Mononuclear cell (primary cell): Measurements from ENCODE around the gene PNPLA6. TPM values are rescaled to one million over a fixed set of nuclear protein-coding genes. Genes with fewer than 3 reads are reported as not detected.
"Not testable (repeated sequence)": the region's sequence is repeated elsewhere in the genome, so short reads cannot be mapped to it uniquely, and the experiment has no call there.

Experiments
- H3K27me3 ChIP-seq: 2 replicates; pipeline ENCODE4 v1.6.0; 2011; ENCODE audit warnings: low read length, control low read depth; ENCODE audit not compliant: insufficient read depth
- H3K4me1 ChIP-seq: 2 replicates; pipeline ENCODE4 v1.5.1; 2011; ENCODE audit warnings: mild to moderate bottlenecking, low read length, control low read depth; ENCODE audit not compliant: insufficient read depth
- H3K4me3 ChIP-seq: 2 replicates; pipeline ENCODE4 v1.5.1; 2011; ENCODE audit warnings: mild to moderate bottlenecking, low read length, moderate library complexity
- H3K9me3 ChIP-seq: 2 replicates; pipeline ENCODE4 v1.5.1; 2011; ENCODE audit warnings: low read depth, mild to moderate bottlenecking, control low read depth, low read length
- total RNA-seq: library from RNA; depleted of rRNA; stranded (reverse); fragments of >200 nt; gene quantifications from one replicate; pipeline ENCODE4 v1.2.3, GENCODE V29; 2012

Gene PNPLA6
- total RNA-seq, 1 donor = 54.3 TPM

DNA sequence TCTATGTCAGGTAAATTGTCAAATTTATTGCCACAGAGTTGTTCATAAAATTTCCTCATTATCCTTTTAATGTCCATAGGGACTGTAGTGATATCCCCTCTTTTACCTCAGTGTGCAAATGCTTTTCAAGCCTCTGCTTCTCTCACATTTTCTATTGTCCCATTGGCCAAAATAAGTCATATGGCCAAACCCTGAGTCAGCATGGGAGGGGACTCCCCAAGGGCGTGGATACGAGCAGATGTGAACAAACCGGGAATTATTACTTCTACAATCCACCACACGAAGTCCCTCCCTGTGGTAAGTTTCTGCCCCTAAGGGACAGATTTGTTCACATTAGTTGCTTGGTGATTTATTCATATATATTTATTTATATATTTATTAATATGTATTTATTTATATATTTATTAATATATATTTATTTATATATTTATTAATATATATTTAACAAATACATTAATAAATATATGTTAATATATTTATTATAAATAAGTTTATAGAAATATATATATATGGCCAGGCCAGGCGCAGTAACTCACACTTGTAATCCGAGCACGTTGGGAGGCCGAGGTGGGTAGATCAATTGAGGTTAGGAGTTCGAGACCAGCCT is 40.0 kb downstream of the PNPLA6 start:
- Histone ChIP-seq H3K9me3 (no peaks in the 10 kb centered on the region), H3K27me3 (no peaks in the 10 kb centered on the region), H3K4me1 (no peaks in the 10 kb centered on the region), H3K4me3 (no peak overlapping the region)

DNA sequence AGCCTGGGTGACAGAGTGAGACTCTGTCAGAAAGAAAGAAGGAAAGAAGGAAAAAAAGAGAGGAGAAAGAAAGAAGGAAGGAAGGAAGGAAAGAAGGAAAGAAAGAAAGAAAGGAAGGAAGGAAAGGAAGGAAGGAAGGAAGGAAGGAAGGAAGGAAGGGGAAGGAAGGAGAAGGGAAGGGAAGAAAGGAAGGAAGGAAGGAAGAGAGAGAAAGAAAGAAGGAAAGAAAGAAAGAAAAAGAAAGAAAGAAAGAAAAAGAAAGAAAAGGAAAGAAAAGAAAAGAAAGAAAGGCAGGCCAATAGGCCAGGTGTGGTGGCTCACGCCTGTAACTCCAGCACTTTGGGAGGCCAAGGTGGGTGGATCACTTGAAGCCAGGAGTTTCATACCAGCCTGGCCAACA is 41.9 kb downstream of the PNPLA6 start:
- not testable (repeated sequence) for H3K4me1 ChIP-seq, H3K4me3 ChIP-seq, H3K27me3 ChIP-seq, H3K9me3 ChIP-seq

DNA sequence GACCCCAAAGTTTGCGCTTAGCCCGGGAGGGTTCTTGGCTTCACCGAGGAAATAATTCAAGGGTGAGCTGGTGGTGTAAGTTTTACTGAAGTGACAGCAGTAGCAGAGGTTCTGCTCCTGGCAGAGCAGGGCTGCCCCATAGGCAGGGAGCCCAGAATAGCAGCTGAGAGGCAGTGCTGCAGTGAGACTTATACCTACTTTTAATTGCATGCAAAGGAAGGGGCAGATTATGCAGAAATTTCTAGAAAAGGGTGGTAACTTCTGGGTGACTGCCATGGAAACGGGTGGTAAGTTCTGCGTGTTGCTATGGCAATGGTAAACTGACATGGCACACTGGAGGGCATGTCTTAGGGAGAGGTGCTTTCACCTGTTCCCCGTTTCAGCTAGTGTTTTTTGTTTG is 42.6 kb downstream of the PNPLA6 start:
- H3K27me3 ChIP-seq = no peaks in the 10 kb centered on the region
- H3K4me1 ChIP-seq = no peaks in the 10 kb centered on the region
- no peaks in the 10 kb centered on the region for H3K9me3 ChIP-seq
- no peak overlapping the region for H3K4me3 ChIP-seq

DNA sequence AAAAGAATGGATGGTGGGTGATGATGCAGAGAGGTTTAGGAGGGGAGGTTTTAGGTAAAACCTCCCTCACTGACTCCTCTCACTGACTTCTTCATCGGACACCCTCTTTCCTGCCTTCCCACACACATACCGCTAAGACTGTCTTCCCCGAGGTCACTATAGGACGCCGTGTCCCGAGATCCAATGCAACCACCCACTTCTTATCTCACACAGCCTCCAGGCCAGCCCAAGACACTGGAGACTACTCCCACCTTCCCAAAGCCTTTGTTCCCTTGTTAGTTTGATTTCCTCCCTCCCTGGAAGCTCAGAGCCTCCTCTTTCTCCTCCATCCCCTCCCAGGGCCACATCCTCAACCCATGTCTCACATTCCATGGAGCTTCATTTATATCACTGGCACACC is 43.7 kb downstream of the PNPLA6 start:
- Histone ChIP-seq H3K9me3 (no peaks in the 10 kb centered on the region), H3K4me3 (no peak overlapping the region), H3K4me1 (no peaks in the 10 kb centered on the region), H3K27me3 (no peaks in the 10 kb centered on the region)

DNA sequence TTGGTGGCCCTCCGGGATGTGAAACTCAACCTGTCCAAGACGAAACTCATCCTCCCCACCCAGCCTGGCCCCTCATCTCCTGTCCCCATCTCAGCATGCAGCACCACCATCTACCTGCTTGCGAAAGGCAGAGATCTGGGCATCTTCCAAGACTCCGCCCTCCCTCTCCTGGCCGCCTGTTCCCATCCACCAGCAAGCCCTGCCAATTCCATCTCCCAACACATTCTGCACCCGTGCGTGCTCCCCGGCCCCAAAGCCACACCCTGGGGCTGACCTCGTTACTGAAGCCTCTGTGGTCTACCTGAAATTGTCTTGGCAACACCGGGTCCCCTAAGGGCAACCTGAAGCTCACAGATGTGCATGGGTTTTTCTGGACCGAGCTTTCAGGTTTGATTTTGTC is 46.9 kb downstream of the PNPLA6 start:
- Histone ChIP-seq H3K4me1 (no peaks in the 10 kb centered on the region), H3K9me3 (no peaks in the 10 kb centered on the region), H3K4me3 (no peak overlapping the region), H3K27me3 (no peaks in the 10 kb centered on the region)

DNA sequence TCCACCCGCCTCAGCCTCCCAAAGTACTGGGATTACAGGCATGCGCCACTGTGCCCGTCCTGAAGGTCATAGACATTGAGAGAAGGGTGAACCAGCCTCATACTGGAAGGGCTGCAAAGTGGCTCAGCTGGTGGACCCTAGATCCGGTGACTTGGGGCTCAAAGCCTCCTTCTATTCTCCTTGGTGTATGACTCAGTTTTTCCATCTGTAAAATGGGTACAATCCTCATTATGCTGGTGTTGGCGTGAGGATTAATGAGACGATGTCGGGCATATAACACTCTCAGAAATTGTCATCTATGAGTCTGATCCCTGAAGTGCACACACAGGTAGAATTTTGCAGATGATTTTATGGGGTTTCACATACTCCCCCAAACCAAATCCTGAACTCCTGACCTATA is 54.3 kb downstream of the PNPLA6 start:
- Histone ChIP-seq H3K4me1 (no peaks in the 10 kb centered on the region), H3K27me3 (peaks cover 10% of the 10 kb centered on the region), H3K4me3 (no peak overlapping the region), H3K9me3 (no peaks in the 10 kb centered on the region)

DNA sequence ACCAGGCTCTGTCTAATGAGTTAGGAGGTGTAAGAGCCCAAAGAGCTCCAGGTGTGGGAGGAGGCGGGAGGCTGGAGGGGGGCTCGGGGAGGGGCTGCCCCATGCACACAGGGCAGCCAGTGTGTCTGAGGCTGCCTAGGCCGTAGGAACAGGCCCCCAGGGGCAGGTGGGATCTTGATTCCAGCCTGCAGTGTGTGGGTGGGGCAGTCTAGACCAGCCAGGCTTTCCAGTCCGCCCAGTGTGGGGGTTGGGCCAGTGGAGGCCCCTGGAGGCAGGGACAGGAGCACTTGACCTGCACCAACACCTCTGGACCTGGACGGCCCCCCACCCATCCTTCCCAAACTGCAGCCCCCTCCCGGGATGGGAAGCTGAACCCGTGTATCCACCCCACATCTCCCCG is 54.7 kb downstream of the PNPLA6 start:
- Histone ChIP-seq H3K9me3 (no peaks in the 10 kb centered on the region), H3K4me3 (no peak overlapping the region), H3K27me3 (peaks cover 14% of the 10 kb centered on the region), H3K4me1 (no peaks in the 10 kb centered on the region)

DNA sequence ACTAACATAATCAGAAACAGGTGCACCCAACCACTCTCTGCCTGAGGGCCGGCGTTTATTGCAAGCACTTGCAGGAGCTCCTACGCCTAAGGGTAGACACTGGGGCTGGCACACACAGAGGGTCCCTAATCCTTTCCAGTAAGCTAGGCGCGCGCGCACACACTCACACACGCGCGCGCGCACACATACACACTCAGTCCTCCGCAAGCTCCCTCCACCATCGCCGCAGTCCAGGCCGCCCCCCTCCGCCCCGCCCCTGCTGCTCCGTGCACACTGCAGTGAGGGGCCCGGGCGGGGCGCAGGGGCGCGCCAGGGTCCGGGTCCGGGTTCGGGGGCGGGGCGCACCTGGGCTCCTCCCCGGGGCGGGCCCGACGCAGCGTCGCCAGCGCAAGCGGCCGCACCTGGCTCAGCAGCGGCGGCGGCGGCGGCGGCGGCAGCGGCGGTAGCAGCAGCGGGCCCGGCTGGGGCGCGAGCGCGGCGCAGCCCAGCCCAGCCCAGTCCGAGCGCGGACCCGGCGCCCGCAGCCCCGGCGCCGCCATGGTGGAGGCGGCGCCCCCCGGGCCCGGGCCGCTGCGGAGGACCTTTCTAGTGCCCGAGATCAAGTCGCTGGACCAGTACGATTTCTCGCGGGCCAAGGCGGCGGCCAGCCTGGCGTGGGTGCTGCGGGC is 60.1 kb downstream of the PNPLA6 start, which contains the start of gene CAMSAP3:
CAMSAP3 (plus strand) TSS at position 398 of the 668 bp plus-strand sequence; CDS start at position 538, 140 bp downstream.
- Histone ChIP-seq H3K4me3 (no peak within 1 kb of the TSS), H3K4me1 (peaks cover 8% of the 10 kb centered on the region), H3K27me3 (peaks cover 35% of the 10 kb centered on the region), H3K9me3 (no peaks in the 10 kb centered on the region)

DNA sequence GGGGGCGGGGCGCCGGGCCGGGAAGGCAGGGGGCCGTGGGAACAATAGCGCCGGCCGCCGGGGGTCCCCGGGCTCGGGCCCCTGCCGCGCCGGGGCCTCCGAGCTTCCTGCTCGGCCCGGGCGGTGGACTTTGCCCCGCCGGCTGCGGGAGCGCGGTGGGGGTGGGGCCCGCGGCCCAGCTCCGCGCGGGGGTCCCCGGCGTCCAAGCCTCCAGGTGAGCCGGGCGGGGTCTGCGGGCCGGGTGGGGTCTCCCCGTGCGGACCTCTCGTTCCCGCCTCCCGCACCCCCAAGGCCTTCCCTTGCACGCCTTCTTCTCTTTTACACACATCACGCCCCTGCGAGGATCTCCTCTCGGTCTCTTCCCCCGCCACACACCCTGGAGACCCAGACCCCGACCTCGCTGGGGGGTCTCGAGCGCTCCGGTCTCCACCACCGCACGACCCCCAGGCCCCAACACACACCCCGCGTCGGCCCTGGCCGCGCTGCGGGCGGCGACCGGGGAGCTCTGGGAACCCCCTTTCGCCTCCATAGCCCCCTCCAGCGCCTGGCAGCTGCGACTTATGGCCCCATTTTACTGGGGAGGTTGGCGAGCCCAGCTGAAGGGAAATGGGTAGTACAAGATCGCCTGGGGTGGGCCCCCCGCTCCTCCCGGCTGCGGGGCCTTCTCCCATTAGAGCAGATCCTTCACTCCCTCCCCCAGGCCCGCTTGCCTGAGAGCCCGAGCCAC is 60.9 kb downstream of the PNPLA6 start:
- Histone ChIP-seq H3K27me3 (peaks cover 35% of the 10 kb centered on the region), H3K4me3 (no peak overlapping the region), H3K4me1 (peaks cover 8% of the 10 kb centered on the region), H3K9me3 (no peaks in the 10 kb centered on the region)

DNA sequence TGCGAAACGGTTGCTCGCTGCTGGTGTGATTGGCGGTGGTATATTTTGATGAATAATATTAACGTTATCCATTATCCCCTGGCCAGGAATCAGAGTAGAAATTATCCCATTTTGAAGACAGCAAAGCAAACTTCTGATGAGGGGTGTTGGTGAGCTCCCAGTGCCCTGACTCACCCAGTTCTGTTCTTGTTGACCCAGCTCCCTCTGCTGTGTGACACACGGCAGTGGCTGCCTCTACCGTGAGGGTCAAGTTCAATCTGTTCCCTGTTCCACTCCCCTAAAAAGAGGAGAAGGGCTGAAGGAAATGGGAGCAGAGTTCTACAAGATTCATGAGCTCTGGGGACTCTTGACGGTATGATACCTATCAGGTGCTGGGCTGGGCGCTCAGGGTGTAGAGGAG is 62.2 kb downstream of the PNPLA6 start:
- Histone ChIP-seq H3K4me3 (no peak overlapping the region), H3K27me3 (peaks cover 35% of the 10 kb centered on the region), H3K9me3 (no peaks in the 10 kb centered on the region), H3K4me1 (peaks cover 8% of the 10 kb centered on the region)

DNA sequence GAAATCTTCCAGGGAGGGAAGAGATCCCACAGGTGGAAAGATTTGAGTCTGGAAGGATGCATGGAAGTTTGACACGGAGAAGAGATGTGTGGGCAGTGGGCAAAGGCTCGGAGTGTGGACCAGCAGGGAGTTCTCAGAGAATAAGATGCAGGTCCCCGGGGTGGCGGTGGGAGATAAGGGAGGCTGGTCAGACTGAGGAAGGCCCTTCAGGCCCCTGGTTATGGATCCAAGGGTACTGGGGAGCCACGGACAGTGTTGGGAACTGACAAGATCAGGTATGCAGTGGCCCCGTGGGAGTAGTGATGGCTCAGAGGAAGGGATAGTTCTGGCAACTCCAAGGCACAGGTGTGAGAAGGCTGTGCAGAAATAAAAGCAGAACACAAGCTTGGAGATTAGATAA is 62.7 kb downstream of the PNPLA6 start:
- Histone ChIP-seq H3K4me3 (no peak overlapping the region), H3K27me3 (peaks cover 35% of the 10 kb centered on the region), H3K9me3 (no peaks in the 10 kb centered on the region), H3K4me1 (peaks cover 8% of the 10 kb centered on the region)

DNA sequence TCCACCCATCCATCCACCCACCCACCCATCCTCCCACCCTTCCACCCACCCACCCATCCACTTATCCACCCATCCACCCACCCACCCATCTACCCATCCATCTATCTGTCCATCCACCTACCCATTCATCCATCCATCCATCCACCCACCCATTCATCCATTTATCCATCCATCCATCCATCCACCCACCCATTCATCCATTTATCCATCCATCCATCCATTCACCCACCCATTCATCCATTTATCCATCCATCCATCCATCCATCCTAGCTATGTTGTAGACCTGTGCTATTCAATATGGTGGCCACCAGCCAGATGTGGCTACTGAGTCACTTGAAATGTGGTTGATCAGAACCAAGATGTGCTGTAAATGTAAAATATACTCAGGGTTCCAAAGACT is 65.2 kb downstream of the PNPLA6 start:
- no peaks in the 10 kb centered on the region for H3K9me3 ChIP-seq
- peaks cover 19% of the 10 kb centered on the region for H3K27me3 ChIP-seq
- H3K4me3 ChIP-seq = no peak overlapping the region
- peaks cover 8% of the 10 kb centered on the region for H3K4me1 ChIP-seq

DNA sequence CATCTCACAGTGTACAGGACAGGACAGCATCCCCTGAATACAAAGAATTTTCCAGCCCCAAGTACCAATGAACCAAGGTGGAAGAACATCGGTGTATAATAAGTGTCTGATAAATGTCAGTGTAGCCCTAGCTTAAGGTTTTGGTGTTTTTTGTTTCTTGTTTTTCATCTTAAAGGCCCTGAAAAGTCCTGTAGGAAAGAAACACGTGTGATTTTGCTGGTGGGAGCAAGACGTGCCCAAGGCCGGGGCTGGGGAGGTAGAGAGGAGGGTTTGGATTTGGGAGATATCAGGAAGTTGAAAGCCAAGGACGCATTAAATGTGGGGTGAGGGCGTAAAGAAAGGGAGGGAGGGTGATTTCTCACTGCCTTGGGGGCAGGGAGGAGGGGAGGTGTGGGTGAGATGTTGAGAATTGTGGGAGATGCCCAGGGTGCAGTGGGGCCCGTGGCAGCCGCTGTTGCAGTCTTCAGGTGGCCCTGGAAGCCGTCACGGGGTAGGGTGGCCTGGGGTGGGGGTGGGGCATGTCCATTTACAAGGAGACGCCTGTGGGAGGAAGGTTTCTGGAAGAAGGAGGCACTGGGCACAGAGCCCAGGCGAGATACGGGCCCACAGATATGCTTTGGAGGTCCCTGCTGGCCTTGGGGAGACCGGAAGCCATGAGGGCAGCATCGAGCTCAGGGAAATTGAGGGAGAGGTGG is 66.9 kb downstream of the PNPLA6 start:
- Histone ChIP-seq H3K4me1 (no peaks in the 10 kb centered on the region), H3K27me3 (peaks cover 9% of the 10 kb centered on the region), H3K9me3 (no peaks in the 10 kb centered on the region), H3K4me3 (no peak overlapping the region)

DNA sequence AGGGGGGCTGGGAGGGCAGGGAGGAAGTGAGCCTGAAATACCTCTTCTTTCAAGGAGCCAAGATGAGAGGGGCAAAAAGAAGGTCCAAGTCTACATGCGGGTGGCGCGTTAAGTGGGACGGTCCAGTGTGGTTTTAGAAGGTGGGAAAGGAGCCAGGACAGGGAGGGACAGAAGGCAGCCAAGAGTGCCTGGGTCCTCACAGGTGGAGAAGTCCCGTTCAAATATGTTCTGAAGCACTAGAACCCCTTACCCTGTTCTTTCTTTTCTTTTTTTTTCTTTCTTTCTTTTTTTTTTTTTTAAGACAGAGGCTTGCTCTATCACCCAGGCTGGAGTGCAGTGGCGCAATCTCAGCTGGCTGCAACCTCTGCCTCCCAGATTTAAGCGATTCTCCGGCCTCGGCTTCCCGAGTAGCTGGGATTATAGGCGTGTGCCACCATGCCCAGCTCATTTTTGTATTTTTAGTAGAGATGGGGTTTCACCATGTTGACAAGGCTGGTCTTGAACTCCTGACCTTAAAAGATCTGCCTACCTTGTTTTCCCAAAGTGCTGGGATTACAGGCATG is 67.5 kb downstream of the PNPLA6 start:
- H3K4me3 ChIP-seq = no peak overlapping the region
- H3K4me1 ChIP-seq = no peaks in the 10 kb centered on the region
- no peaks in the 10 kb centered on the region for H3K9me3 ChIP-seq
- peaks cover 3% of the 10 kb centered on the region for H3K27me3 ChIP-seq

DNA sequence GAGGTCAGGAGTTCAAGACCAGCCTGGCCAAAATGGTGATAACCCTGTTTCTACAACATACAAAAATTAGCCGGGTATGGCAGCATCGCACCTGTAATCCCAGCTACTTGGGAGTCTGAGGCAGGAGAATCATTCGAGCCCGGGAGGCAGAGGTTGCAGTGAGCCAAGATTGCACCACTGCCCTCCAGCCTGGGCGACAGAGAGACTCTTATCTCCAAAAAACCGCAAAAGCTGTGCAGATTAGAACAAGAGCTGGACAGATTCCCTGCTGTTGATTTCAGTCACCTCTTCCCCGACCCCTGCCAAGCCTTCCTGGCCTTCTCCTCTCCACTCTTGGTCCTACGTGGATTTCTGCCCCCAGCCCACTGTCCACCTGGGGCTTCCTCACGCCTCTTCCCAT is 68.4 kb downstream of the PNPLA6 start:
- Histone ChIP-seq H3K27me3 (no peaks in the 10 kb centered on the region), H3K4me1 (no peaks in the 10 kb centered on the region), H3K4me3 (no peak overlapping the region), H3K9me3 (no peaks in the 10 kb centered on the region)
